ENCODE results near the gene LDB1.

LDB1 gene

GRCh38 chr10:102120142-102120990 lies at the start of gene LDB1:
Gene LDB1, minus strand, starts transcription at chr10:102120368. Its CDS starts 258 bp downstream, at chr10:102120110.
- peak; percentile 88 for DNase-seq (ENCODE audit: low spot score)

DNA sequence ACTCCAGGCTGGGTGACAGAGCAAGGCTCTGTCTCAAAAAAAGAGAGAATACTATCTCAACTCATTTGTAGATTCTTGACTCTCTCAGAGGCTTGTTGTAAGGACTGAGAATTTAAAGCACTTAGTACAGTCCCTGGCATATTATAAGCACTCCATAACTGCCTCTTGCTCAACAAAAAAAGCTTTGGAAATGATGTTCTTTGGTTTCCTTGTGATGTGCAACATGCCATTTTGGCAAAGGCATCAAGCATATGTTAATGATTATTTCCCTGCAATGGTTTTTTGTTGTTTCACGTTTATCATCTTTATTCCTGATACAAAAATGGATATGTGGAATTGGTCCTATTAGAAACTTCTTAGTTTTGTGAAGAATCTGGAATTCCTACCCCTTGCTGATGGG lies 47.7 kb upstream of the LDB1 start:
- no peak for DNase-seq (ENCODE audit: low spot score)

- DNase-seq (ENCODE audit: low spot score) = no peak
Observed at GRCh38 chr10:102163342-102163989, 43.3 kb upstream of the LDB1 start.

DNA sequence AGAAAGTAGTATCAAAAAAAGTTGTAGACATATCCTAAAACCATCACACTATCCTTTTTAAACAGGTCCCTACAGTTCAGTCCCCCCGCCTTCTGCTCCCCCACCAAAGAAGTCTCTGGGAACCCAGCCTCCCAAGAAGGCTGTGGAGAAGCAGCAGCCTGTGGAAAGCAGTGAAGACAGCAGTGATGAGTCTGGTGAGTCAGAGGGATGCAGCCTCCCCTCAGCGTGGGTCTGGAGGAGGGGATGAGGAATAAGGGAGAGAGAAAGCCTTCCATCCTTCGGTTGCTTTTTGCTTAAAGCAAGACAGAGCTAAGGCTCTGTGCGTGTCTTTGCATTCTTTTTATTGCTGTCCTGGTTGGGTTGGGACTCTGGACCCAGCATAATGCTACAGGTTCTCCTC lies 39.7 kb upstream of the LDB1 start:
- no peak for DNase-seq (ENCODE audit: low spot score)

GRCh38 chr10:102159051-102159597 lies 39.0 kb upstream of the LDB1 start:
- DNase-seq (ENCODE audit: low spot score) = no peak

GRCh38 chr10:102157224-102157623 lies 37.1 kb upstream of the LDB1 start:
- no peak for DNase-seq (ENCODE audit: low spot score)

DNA sequence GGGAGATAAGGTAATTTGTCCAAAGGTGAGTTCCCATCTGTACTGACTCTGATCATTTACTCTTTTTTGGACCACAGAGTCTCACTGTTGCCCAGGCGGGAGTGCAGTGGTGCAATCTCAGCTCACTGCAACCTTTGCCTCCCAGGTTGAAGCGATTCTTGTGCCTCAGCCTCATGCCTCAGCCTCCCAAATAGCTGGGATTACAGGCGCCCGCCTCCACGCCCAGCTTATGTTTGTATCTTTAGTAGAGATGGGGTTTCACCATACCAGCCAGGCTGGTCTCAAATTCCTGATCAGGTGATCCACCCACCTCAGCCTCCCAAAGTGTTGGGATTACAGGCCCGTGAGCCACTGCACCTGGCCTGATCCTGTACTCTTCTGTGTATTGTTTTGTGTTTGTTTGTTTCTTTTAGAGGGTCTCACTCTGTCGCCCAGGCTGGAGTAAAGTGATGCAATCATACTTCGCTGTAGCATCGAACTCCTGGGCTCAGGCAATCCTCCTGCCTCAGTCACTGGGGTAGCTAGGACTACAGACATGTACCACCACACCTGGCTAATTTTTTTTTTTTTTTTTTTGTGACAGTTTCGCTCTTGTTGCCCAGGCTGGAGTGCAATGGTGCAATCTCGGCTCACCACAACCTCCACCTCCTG lies 34.4 kb upstream of the LDB1 start:
- DNase-seq (ENCODE audit: low spot score) = no peak

- no peak for DNase-seq (ENCODE audit: low spot score)
Observed at GRCh38 chr10:102153093-102153620, 33.0 kb upstream of the LDB1 start.

DNA sequence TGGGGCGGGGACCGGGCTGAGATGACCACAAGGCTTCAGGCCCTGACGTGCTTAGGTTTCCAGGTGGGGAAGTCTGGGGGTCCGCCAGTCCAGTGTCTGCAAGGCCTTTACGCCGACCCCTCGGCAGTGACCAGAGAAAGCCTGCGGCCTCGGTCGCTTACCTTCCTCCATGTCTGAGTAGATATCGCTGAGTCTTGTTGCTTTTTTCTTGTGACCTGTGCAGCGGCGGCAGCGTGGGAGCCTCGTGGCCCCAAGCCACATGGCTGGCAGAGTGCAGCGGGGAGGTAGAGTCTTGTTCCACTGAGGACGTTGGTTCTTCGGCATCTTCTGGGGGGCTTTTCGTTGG lies 32.4 kb upstream of the LDB1 start:
- DNase-seq (ENCODE audit: low spot score) = no peak

- peak; percentile 99 for DNase-seq (ENCODE audit: low spot score)
Observed at GRCh38 chr10:102151774-102152544, 31.8 kb upstream of the LDB1 start, which contains the start of gene NOLC1. Gene NOLC1, plus strand, starts transcription at chr10:102152389. Its CDS starts 22 bp downstream, at chr10:102152411.

DNA sequence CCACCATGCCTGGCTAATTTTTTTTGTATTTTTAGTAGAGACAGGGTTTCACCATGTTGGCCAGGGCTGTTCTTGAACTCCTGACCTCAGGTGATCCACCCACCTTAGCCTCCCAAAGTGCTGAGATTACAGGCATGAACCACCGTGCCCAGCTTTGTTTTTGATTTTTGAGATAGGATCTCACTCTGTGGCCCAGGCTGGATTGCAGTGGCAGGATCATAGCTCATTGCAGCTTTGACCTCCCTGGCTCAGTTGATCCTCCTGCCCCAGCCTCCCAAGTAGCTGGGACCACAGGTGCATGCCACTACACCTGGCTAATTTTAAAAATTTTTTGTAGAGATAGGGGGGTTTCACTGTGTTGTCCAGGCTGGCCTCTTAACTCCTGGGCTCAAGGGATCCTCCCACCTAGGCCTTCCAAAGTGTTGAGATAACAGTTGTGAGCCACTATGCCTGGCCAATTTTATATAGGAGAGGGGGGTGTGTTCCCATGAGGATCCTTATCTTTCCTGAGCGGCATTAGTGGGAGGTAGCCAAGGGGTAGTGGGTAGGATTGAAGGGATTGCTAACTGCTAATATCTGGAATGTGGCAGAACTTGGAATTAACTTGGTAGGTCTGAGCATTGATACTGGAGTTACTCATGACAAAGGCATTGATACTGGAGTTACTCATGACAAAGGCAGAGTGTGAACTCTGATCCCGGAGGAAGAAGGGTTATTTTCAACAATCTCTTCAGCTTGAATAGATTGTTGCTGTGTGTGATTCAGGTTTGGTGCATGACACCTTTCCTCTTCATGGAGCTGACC lies 31.0 kb upstream of the LDB1 start:
- DNase-seq (ENCODE audit: low spot score) = no peak

DNA sequence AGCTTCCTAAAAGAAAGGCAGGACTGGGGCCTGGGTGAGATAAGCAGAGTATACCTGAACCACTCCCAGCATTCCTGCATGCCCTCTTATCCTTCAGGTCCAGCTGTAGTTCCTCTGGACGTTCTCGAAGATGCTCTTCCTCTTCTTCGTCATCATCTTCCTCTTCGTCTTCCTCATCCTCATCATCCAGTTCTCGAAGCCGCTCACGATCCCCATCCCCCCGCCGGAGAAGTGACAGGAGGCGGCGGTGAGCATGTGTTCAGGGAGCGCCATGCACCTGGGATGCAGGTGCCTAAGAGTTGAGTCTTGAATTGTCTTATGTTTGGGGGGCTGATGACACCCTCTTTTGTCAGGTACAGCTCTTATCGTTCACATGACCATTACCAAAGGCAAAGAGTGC lies 28.1 kb upstream of the LDB1 start:
- no peak for DNase-seq (ENCODE audit: low spot score)

GRCh38 chr10:102147561-102147960 lies 27.4 kb upstream of the LDB1 start:
- DNase-seq (ENCODE audit: low spot score) = no peak

GRCh38 chr10:102146971-102147428 lies 26.8 kb upstream of the LDB1 start:
- no peak for DNase-seq (ENCODE audit: low spot score)

DNA sequence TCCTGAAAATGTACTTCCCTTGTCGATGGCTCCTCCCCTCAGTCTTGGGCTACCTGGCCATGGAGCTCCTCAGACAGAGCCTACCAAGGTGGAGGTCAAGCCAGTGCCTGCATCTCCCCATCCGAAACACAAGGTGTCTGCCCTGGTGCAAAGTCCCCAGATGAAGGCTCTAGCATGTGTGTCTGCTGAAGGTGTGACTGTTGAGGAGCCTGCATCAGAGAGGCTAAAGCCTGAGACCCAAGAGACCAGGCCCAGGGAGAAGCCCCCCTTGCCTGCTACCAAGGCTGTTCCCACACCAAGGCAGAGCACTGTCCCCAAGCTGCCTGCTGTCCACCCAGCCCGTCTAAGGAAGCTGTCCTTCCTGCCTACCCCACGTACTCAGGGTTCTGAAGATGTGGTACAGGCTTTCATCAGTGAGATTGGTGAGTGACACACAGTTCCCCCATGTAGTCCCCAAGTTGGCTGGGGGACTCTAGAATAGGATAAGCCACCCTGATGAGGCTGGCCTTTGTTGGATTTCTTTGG lies 21.5 kb upstream of the LDB1 start:
- no peak for DNase-seq (ENCODE audit: low spot score)

DNA sequence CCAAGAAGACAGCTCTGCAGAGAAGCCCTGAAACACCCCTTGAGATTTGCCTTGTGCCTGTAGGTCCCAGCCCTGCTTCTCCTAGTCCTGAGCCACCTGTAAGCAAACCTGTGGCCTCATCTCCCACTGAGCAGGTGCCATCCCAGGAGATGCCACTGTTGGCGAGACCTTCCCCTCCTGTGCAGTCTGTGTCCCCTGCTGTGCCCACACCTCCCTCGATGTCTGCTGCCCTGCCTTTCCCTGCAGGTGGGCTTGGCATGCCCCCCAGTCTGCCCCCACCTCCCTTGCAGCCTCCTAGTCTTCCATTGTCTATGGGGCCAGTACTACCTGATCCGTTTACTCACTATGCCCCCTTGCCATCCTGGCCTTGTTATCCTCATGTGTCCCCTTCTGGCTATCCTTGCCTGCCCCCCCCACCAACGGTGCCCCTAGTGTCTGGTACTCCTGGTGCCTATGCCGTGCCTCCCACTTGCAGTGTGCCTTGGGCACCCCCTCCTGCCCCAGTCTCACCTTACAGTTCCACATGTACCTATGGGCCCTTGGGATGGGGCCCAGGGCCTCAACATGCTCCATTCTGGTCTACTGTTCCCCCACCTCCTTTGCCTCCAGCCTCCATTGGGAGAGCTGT lies 20.9 kb upstream of the LDB1 start:
- DNase-seq (ENCODE audit: low spot score) = no peak

GRCh38 chr10:102140218-102140617 lies 20.1 kb upstream of the LDB1 start:
- no peak for DNase-seq (ENCODE audit: low spot score)

DNA sequence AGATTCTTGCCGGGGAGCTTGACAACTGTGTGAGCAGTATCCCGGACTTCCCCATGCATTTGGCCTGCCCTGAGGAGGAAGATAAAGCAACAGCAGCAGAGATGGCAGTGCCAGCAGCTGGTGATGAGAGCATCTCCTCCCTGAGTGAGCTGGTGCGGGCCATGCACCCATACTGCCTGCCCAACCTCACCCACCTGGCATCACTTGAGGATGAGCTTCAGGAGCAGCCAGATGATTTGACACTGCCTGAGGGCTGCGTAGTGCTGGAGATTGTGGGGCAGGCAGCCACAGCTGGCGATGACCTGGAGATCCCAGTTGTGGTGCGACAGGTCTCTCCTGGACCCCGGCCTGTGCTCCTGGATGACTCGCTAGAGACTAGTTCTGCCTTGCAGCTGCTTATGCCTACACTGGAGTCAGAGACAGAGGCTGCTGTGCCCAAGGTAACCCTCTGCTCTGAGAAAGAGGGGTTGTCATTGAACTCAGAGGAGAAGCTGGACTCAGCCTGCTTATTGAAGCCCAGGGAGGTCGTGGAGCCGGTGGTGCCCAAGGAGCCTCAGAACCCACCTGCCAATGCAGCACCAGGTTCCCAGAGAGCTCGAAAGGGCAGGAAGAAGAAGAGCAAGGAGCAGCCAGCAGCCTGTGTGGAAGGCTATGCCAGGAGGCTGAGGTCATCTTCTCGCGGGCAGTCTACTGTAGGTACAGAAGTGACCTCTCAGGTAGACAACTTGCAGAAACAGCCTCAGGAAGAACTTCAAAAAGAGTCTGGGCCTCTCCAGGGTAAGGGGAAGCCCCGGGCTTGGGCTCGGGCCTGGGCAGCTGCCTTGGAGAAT lies 19.3 kb upstream of the LDB1 start:
- DNase-seq (ENCODE audit: low spot score) = no peak

GRCh38 chr10:102135956-102136526 lies 15.9 kb upstream of the LDB1 start:
- no peak for DNase-seq (ENCODE audit: low spot score)

Measured in cerebellar cortex (tissue), 1 donor.